ENCODE data around the gene ENHO. TPM values are rescaled to one million over a fixed set of nuclear protein-coding genes. Genes with fewer than 3 reads are reported as not detected.

ENHO gene
- total RNA-seq, 2 experiments from 2014 or later, result 0.45 TPM; not detected in 1

DNA sequence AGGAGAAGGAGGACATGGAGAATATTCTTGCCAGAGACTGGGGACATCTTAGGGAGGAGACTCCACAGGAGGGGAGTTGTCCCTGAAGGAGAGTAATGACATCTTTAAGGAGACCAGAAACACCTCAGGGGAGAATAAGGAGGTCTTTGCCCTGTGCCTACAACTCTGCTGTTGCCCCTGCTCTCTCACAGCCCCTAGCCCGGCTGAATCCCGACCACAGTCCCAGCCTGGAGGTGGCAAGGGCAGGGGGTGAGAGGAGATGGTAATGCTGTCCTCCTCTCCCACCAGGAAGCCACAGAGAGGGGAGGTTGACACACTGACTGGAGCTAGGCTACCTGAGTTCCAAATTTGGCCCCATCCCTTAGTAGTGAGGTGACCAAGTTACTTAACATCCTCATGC is 30.2 kb upstream of the ENHO start:
- CTCF ChIA-PET, result no interaction called here

DNA sequence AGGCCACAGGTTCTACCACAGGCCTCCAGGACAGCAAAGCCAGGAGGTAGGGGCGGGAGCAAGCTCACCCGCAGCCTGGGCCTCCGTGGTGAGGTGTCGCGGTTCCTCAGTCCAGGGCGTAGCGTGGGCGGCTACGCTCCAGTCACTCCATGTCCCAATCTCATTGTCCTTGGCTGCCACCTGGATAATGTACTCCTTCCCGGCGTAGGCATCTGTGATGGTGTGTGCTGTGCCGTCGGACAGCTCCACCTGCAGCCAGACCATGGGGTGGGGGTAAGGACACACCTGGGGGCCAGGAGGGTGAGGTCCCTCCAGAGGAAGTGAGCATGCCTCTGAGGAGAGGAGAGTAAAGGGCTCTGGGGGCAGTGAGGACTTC is 29.8 kb upstream of the ENHO start:
- no peaks in the 10 kb centered on the region for H3K4me1 ChIP-seq (ENCODE audit: insufficient read depth, low read length)
- ATAC-seq (ENCODE audit: poor library complexity), result no peak
- no peak for DNase-seq
- no peaks in the 10 kb centered on the region for H3K9me3 Mint-ChIP-seq
- H3K27ac ChIP-seq (ENCODE audit: low read depth in 1 of 2, low read length in 2 of 2), result no peak overlapping the region
- TF ChIP-seq, protein P1, sequence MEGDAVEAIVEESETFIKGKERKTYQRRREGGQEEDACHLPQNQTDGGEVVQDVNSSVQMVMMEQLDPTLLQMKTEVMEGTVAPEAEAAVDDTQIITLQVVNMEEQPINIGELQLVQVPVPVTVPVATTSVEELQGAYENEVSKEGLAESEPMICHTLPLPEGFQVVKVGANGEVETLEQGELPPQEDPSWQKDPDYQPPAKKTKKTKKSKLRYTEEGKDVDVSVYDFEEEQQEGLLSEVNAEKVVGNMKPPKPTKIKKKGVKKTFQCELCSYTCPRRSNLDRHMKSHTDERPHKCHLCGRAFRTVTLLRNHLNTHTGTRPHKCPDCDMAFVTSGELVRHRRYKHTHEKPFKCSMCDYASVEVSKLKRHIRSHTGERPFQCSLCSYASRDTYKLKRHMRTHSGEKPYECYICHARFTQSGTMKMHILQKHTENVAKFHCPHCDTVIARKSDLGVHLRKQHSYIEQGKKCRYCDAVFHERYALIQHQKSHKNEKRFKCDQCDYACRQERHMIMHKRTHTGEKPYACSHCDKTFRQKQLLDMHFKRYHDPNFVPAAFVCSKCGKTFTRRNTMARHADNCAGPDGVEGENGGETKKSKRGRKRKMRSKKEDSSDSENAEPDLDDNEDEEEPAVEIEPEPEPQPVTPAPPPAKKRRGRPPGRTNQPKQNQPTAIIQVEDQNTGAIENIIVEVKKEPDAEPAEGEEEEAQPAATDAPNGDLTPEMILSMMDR (IDR thresholded peaks at IDR 0.05), result no peak
- no peaks in the 10 kb centered on the region for H3K36me3 Mint-ChIP-seq (ENCODE audit: low read depth)
- intact Hi-C loops (cut with DNase I, micrococcal nuclease), result no loop called here
- peaks cover 3 to 6% of the 10 kb centered on the region in 2 experiments for H3K27me3 ChIP-seq (ENCODE audit: control insufficient read depth in 1 of 2, insufficient read depth in 2 of 2, low read length in 2 of 2)
- ChIA-PET CTCF (no interaction called here), POLR2A (no interaction called here)
- H3K9me3 ChIP-seq (ENCODE audit: control insufficient read depth in 1 of 2, insufficient read depth in 1 of 2, low read length in 2 of 2), result no peaks in the 10 kb centered on the region
- no peaks in the 10 kb centered on the region for H3K36me3 ChIP-seq (ENCODE audit: insufficient read depth, low read length)
- no peaks in the 10 kb centered on the region for H3K4me1 Mint-ChIP-seq (ENCODE audit: low read depth)
- H3K4me3 Mint-ChIP-seq, result no peak overlapping the region
- no peak overlapping the region for H3K4me3 ChIP-seq (ENCODE audit: low read length)
- no peak overlapping the region for H3K27ac Mint-ChIP-seq
- peaks cover 33% of the 10 kb centered on the region for H3K27me3 Mint-ChIP-seq

More for the DNA sequence above, 30.2 kb upstream of the ENHO start:
- Mint-ChIP-seq H3K27ac (no peak overlapping the region), H3K27me3 (peaks cover 34% of the 10 kb centered on the region), H3K9me3 (no peaks in the 10 kb centered on the region), H3K36me3 (ENCODE audit: low read depth) (no peaks in the 10 kb centered on the region), H3K4me3 (no peak overlapping the region), H3K4me1 (ENCODE audit: low read depth) (no peaks in the 10 kb centered on the region)
- no peaks in the 10 kb centered on the region for H3K9me3 ChIP-seq (ENCODE audit: control insufficient read depth in 1 of 2, insufficient read depth in 1 of 2, low read length in 2 of 2)
- no peak overlapping the region for H3K4me3 ChIP-seq (ENCODE audit: low read length)
- POLR2A ChIA-PET, result no interaction called here
- DNase-seq (no peak), ATAC-seq (ENCODE audit: poor library complexity) (no peak)
- H3K4me1 ChIP-seq (ENCODE audit: insufficient read depth, low read length), result no peaks in the 10 kb centered on the region
- TF ChIP-seq, protein P1 (IDR thresholded peaks at IDR 0.05), result no peak
- no peak overlapping the region for H3K27ac ChIP-seq (ENCODE audit: low read depth in 1 of 2, low read length in 2 of 2)
- H3K27me3 ChIP-seq (ENCODE audit: control insufficient read depth in 1 of 2, insufficient read depth in 2 of 2, low read length in 2 of 2), result peaks cover 3 to 4% of the 10 kb centered on the region in 2 experiments
- H3K36me3 ChIP-seq (ENCODE audit: insufficient read depth, low read length), result no peaks in the 10 kb centered on the region
- intact Hi-C loops (cut with DNase I, micrococcal nuclease), result no loop called here

DNA sequence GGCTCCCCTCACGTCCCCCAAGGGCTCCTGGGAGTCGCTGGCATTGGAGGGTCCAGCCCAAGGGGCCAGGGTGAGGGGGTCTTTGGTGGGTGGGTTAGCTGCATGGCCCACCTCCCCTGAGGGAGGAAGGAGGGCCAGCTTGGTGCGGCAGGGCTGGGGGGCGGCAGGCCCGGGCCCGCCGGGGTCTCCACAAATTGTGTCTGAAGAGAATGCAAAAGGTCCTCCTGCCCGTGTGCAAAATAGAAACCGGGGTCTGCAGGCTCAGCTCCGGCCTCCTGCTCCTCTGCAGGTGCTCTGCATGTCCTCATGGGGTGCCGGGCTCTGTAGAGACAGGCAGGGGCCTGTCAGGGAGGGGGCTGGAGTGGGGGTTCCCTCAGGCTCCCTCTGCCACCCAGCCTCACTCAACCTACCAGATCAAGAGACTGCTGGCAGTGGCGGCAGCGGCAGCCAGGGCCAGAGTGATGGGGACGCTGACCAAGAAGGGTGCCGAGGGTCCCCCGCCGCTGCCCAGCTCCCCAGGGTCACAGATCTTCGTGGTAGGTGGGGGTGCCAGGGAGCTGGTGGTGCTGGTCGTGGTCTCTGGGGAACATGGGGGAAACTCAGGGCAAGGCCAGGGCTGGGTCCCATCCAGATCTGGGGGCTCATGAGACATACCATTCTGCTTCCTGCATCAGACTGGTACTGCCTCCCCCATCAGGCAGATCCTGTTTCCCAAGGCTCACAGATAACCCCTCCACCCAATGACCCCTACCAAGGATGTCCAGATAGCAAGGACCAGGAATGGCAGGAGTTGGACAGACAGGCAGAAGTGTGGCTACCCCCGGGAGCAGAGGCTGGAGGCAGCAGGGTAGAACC is 29.2 kb upstream of the ENHO start:
- CTCF ChIA-PET, result no interaction called here
- H3K27me3 ChIP-seq (ENCODE audit: control insufficient read depth in 1 of 2, insufficient read depth in 2 of 2, low read length in 2 of 2), result peaks cover 2 to 12% of the 10 kb centered on the region in 2 experiments
- no peak overlapping the region for H3K4me3 ChIP-seq (ENCODE audit: low read length)
- H3K27me3 Mint-ChIP-seq, result peaks cover 33% of the 10 kb centered on the region
- ATAC-seq (ENCODE audit: poor library complexity) (no peak), DNase-seq (no peak)
- intact Hi-C loops (cut with DNase I, micrococcal nuclease), result no loop called here
- POLR2A ChIA-PET, result no interaction called here
- H3K9me3 Mint-ChIP-seq, result no peaks in the 10 kb centered on the region
- no peaks in the 10 kb centered on the region for H3K36me3 Mint-ChIP-seq (ENCODE audit: low read depth)
- no peaks in the 10 kb centered on the region for H3K4me1 Mint-ChIP-seq (ENCODE audit: low read depth)
- H3K27ac Mint-ChIP-seq, result no peak overlapping the region
- H3K4me1 ChIP-seq (ENCODE audit: insufficient read depth, low read length), result no peaks in the 10 kb centered on the region
- no peaks in the 10 kb centered on the region for H3K36me3 ChIP-seq (ENCODE audit: insufficient read depth, low read length)
- H3K9me3 ChIP-seq (ENCODE audit: control insufficient read depth in 1 of 2, insufficient read depth in 1 of 2, low read length in 2 of 2), result no peaks in the 10 kb centered on the region
- H3K4me3 Mint-ChIP-seq, result no peak overlapping the region
- TF ChIP-seq, protein P1 (IDR thresholded peaks at IDR 0.05), result no peak
- no peak overlapping the region for H3K27ac ChIP-seq (ENCODE audit: low read depth in 1 of 2, low read length in 2 of 2)

Measured in CD4-positive, alpha-beta T cell (primary cell).